Stimulated activated CD4-positive, alpha-beta T cell treated with anti-CD3 and anti-CD28 coated beads, Interleukin-1b, Interleukin-23, amount 100 ng/mL, for 24 hours (primary cell): ENCODE measurements around the gene HEPACAM2.

Experiments used
- DNase-seq, 4 experiments: peaks; one replicate each; pipeline ENCODE4 v3.0.0-alpha.2; 2020; ENCODE audit warnings: low read depth in 4 of 4, low spot score in 1 of 4

Gene HEPACAM2

DNA sequence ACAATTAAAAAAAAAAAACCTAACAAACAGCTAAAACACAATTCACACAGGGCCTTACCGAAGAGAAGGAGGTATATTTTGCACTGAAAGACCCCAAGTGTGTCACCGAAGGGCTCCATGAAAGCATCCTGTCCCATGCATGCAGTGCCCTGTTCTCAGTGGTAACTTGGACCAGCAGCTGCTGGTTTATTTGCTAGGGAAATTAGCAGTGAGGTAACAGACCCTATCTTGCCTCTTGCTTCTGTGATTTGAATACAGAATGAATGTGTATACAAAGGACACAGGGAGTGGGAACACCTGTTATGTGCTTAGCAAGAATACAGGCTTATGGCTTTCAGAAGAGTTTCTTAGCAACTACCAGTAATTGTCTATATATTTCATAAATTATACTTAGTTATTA, at the start of gene HEPACAM2:
HEPACAM2 (minus strand) TSS at position 160 of the 400 bp plus-strand sequence.
- no peak for DNase-seq

DNA sequence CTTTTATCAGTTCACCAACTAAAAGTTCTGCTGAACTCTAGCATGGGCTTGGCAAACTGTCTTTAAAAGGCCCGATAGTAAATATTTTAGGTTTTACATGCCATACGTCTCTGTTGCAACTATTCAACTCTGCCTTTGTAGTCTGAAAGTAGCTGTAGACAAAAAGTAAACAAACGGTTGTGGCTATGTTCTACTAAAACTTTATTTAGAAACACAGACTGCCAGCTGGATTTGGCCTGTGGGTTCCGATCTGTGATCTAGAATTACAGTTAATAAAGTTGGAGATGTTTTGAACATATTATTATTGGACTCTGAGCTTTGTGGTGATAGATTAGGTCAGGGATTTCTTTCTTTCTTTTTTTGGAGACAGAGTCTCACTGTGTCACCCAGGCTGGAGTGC, 39.0 kb upstream of the HEPACAM2 start:
- no peak for DNase-seq

DNA sequence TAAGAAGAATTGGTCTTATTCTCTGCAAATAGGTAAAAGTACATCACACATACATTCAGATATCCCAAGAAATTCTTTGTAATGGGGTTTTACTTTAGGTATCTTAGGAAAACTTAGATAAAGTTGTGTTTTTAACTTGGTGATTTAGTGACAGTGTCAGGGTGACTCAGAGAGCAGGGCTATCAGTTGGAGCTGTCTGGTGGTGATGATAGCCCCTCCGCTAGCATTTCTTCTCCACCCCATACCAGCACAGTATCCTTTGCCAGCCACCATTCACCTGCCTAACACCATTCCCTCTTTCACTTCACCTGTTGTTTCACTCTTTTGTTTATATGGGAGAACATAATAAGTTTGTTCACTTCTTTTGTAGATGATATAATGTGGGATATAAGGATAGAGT, 36.3 kb upstream of the HEPACAM2 start:
- no peak for DNase-seq

DNA sequence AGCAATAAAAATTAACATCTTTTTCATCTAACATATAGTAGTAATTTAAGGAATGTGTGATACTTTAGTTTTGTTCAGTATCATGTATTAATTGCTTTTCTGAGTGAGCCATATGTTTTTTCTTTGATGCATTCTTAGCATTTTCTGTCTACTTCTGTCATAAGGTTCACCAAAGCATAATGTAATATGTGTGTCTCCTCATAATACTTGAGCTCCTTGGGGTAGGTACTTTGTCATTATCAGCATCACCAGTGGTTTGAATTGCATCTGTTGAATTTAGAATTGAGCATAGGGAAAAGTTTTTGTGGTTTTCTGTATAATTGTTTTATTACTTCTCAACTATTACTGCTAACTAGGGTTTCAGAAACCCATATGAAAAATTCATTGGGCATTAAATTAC, 32.4 kb upstream of the HEPACAM2 start:
- no peak for DNase-seq

GRCh38 chr7:93249491-93250148, 23.4 kb upstream of the HEPACAM2 start:
- no peak for DNase-seq

DNA sequence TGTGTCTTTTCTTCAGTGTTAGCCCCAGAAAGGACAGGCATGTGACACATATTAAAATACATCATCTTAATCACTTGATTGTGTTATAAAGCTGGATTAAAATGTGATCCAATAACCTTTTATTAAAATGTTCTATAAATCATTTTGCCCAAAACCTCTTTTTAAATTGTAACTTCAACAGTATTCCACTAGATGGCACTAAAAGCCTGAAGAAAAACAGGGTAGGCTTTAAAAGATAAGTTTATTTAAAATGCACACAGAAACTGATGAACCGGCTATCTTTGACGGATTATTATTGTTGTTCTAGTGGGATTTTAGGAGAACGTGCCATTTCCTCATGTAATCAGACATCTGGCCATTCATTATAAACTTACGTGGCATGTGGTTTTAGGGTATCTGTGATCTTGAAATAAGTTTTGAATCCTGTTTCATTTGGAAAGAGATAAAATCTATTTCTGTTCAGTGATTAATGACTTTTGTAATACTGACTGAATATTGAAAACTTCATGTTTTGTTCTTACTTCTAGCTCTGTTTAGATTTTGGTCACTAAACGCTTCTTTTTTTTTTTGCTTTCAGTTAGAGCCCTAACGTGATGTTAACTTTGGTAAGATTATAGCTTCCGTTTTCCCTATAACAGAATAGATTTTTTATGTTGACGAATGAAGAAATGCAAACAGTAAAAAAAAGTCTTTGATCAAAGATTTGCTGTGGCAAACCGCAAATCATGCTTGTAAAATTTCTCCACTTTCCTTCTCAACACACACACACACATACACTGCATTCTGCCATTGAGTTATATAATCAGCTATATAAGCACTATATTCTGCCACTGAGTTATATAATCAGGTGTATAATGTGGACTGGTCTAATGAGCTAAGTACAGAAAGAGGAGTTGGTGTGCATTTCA, 19.5 kb upstream of the HEPACAM2 start:
- DNase-seq: no peak

DNA sequence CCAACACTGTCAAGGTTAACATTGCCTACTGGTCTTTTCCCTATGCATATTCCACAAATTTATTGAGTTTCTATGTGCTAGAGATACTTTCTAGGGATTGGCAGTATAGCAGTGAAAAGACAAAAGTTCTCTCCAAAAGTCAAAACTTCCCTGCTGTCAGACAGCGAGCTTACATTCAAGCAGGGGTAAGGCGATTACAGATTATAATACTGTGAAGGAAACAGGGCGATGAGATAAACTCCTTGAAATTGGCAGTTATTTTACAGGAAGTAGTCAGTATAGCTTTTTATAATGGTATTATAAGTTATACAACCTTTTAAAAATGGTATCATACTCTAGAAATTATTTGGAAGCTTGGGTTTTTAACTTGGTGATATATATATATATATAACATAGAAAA, 15.8 kb upstream of the HEPACAM2 start:
- DNase-seq: no peak

DNA sequence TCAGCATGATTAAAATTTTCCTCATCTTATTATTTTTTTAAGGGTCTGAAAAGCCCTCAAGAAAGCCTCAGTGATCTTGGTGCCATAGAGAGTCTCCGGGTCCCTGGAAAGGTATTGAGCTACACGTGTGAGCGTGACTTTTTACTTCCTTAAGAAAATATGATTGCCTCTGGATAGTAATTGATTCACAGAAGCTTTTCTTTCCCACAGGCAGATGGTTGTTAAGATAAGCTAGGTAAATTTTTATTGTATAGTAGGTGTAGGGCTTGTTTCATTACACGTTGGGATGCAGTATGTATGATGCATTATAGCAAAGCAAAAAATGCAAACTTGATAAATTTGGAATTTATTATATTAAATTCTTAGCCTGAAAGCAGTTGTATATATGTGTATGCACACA, 13.6 kb upstream of the HEPACAM2 start:
- DNase-seq: no peak

DNA sequence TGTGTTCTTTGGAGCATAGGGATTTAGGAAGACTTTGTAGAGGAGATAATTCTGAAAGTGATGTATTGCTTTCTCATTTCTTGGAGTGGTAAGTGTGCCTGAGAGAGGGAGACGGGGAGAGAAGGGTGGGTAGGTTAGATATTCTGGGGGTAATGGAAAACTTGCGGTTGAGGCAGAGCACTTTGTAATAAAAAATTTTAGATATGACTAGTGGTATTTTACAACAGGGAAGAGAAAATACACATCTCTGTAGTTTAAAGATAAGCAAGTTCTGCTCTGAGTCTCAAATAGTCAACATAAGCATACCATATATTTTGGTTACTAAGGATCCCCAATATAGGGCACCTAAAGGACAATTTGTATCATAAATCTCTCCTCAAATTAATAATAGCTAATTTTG, 12.5 kb upstream of the HEPACAM2 start:
- no peak for DNase-seq

DNA sequence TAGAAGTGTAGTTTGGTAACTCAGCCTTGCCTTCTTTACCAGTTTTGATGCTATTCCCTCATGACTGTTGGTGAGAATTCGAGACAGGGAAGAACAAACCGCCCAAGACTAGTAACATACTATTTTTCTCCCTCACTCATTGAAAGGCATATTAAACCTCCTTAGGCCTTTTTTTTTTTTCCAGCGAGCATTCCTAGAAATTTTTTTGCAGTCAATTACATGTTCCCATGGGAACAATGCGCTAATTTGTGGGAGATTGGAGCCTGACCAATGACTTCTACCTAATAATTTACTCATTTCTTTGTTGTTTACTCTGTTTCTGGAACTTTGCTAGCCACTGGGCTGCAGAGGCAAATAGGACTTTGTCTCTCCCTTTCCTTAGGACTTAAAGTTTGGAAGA, 11.9 kb upstream of the HEPACAM2 start:
- no peak for DNase-seq

DNA sequence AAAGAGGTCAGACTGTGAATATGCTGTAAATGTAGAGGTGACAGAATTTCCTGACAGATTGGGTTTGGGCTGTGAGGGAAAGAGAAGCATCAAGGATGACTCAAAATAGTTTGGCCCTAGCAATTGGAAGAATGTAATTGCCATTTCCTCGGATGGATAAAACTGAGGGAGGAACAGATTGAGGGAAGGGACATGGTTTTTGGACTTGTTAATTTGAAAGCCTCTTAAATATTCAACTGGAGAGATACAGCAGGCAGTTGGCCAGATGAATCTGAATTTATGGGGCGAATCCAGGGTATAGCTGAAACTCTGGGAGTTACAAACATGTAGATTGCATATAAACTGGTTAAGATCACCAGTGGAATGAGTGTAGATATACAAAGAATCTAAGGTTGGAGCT, 9.3 kb upstream of the HEPACAM2 start:
- no peak for DNase-seq

GRCh38 chr7:93232673-93233018, 6.4 kb upstream of the HEPACAM2 start:
- DNase-seq: no peak

DNA sequence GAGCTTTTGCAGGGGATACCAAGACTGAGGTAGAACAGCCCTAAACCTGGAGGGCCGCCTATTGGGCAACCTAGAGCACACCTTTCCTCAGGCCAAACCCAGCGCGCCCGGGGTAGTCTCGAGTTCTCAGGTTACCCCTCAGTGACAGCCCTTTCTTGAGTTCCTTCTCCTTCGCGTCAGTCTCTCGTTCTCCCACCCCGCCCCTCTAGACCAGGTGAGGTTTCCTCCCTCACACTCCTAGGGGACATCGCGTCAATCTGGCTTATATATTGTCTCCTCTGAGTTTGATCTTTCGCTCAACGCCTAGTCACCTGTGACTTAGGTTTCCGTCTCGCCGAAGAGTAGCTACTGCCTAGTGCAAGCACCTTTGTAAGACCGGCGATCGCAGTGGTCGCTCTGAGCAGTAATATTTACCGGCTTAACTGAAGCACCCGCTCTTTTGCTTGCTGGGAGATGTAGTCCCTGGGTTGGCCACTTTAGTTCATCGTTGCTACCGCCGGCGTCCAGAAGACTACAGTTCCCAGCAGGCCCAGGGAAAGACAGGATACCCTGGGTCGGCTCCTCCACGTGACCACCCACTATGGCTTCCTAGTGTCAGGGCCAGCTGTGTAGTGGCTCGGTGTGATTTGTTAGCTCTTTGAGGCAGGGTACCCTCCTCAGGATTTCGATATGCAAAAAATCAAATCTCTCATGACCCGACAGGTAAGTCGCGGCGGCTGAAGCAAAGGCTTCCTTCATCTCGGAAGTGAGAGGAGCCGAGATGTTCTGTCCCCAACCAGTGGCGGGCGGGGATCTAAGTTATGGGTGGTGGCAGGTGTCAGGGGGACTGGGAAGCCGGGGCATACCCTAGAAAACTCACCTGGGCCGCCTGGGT, 5.8 kb upstream of the HEPACAM2 start, which contains the start of gene VPS50:
VPS50 (plus strand) TSS at position 568 of the 874 bp plus-strand sequence; CDS start at position 670, 102 bp downstream.
- DNase-seq: peak; percentile 70 to 86 (median 81)

GRCh38 chr7:93231259-93231658, 5.0 kb upstream of the HEPACAM2 start:
- DNase-seq: no peak

DNA sequence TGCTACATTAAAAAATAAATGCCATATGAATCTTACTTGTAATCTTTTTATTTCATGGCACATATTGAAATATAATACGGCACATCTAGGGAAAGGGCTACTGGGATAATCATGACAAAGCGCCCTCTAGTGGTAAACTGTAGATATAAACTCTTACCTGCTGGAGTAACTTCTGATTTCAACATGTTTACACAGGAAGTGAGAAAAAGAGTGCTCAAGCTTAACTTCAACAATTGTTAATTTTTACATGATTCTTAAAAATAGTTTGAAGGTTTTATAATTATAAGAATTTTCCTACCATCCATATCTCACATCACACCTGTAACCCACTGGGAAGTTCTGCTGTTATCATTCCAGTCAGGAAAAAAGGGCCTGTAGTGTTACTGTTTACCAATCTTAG, 2.0 kb upstream of the HEPACAM2 start:
- DNase-seq: no peak

GRCh38 chr7:93219868-93220267, 6.4 kb downstream of the HEPACAM2 start:
- no peak for DNase-seq

DNA sequence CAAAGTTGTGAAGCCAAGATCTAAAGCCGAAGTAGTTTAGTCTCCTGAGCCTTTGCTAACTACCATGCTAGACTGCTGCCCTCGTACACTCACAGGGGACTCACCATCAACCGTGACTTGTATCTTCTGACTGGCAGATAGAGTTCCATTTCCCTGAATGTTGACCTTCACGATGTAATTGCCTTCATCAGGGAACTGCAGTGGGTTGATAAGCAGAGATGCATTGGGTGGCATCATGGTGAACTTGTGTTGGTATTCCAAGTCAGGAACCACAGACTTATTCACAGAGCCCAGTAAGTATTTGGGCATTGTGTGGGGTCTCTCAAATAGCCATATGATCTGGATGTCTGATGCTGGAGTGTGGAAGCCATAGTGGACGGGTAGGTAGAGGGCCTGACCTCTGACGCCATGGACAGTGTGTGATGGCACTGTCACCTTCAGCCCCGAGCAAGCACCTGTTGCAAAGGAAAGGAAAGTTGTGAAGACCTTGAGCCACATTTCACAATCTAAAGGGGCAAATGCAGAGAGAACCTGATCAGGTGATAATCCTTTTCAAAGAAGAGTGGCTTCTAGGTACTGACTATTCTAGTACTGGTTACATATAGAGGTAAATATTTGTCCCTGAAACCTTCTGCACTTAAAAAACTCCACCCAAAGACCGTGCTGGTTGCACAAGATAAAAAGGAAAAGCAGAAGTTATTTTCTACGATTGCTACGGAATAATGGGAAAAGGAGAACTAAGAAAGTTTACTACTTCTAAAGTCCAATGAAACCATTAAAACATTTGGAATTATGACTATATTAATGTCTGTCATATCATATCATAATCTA, 7.1 kb downstream of the HEPACAM2 start:
- DNase-seq: no peak

DNA sequence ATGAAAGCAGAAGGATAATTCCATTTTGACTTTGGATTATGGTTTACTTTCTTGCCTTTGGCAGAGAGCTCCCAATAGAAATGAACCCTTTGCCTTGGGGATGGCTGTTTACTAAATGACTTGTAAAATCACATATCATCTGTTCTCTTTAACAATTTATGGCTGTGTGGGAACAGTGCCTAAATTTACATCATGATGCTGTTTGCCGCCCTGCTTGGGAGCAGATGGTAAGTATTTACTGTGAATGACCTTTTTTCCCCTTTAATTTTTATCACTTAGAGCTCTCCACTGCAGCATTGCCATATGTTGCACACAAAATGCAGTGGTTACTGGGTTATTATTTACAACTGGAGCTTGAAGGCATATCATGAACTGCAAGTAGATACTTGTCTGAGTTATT, 13.4 kb downstream of the HEPACAM2 start:
- no peak for DNase-seq

GRCh38 chr7:93211228-93211818, 14.9 kb downstream of the HEPACAM2 start:
- DNase-seq: no peak

- DNase-seq: no peak
Observed at GRCh38 chr7:93205046-93205445, 21.2 kb downstream of the HEPACAM2 start.
